RPMI7951 (cell line): ENCODE data around the gene DHTKD1. TPM values are rescaled to one million over a fixed set of nuclear protein-coding genes. Genes with fewer than 3 reads are reported as not detected.
"Not testable (repeated sequence)": the region's sequence is repeated elsewhere in the genome, so short reads cannot be mapped to it uniquely, and the experiment has no call there.

Experiments used
- DNase-seq: peaks from one replicate; pipeline ENCODE4 v3.0.0-alpha.2; 2012; ENCODE audit warnings: low read depth
- total RNA-seq: library from RNA; depleted of rRNA; stranded (reverse); fragments of >200 nt; shearing (Covaris generic); gene quantifications from 2 replicates; pipeline ENCODE4 v1.2.3, GENCODE V29; 2014; rRNA removed

The DHTKD1 gene
- total RNA-seq, 1 experiment from 2014 or later = 25.1 TPM

- no peak for DNase-seq
Observed at GRCh38 chr10:12150163-12150562, 81.4 kb downstream of the DHTKD1 start.

- DNase-seq = no peak
Observed at GRCh38 chr10:12154516-12154915, 85.8 kb downstream of the DHTKD1 start.

GRCh38 chr10:12156367-12157123 is 87.8 kb downstream of the DHTKD1 start:
- DNase-seq = no peak

- no peak for DNase-seq
Observed at GRCh38 chr10:12158111-12158510, 89.4 kb downstream of the DHTKD1 start.

- no peak for DNase-seq
Observed at GRCh38 chr10:12160664-12161063, 91.9 kb downstream of the DHTKD1 start.

GRCh38 chr10:12162927-12163326 is 94.2 kb downstream of the DHTKD1 start:
- no peak for DNase-seq

GRCh38 chr10:12164085-12164484 is 95.3 kb downstream of the DHTKD1 start:
- DNase-seq = no peak

GRCh38 chr10:12165036-12165435 is 96.3 kb downstream of the DHTKD1 start:
- no peak for DNase-seq

GRCh38 chr10:12165999-12166775 is 97.4 kb downstream of the DHTKD1 start:
- DNase-seq = no peak

- not testable (repeated sequence) for DNase-seq
Observed at GRCh38 chr10:12171512-12171911, 102.8 kb downstream of the DHTKD1 start.

Other genes starting within 250 kb of the DHTKD1 start
- 0.84 and 1.6 TPM in 2 replicates for gene PROSER2, start 245.6 kb upstream of the DHTKD1 start, total RNA-seq
- 13.3 and 14.4 TPM in 2 replicates for gene UPF2, start 26.1 kb upstream of the DHTKD1 start, total RNA-seq
- 11.4 and 13.0 TPM in 2 replicates for gene SEC61A2, start 60.7 kb downstream of the DHTKD1 start, total RNA-seq
- gene NUDT5, start 126.9 kb downstream of the DHTKD1 start, total RNA-seq = 176 and 209 TPM in 2 replicates
- 217 and 219 TPM in 2 replicates for gene CDC123, start 127.2 kb downstream of the DHTKD1 start, total RNA-seq